MM.1S (cell line): ENCODE results near the gene SDHD.

Experiments
- DNase-seq: peaks from one replicate; pipeline ENCODE4 v3.0.0-alpha.2; 2015
- H2AFZ ChIP-seq: fragments of 300-600 bp; sonication (generic); 2 replicates; pipeline ENCODE4 v1.6.0; 2016; ENCODE audit warnings: antibody characterized with exemption, low read length
- H3F3A ChIP-seq: fragments of 300-600 bp; sonication (generic); 2 replicates; pipeline ENCODE4 v1.6.1; 2016; ENCODE audit warnings: mild to moderate bottlenecking, antibody characterized with exemption, low read length, moderate library complexity, mixed read lengths; ENCODE audit not compliant: insufficient read depth
- H3K27ac ChIP-seq: fragments of 300-600 bp; sonication (generic); 2 replicates; pipeline ENCODE4 v1.5.1; 2016; ENCODE audit warnings: mild to moderate bottlenecking, low read length
- H3K27me3 ChIP-seq: fragments of 300-600 bp; sonication (generic); replicated peaks from 2 replicates; pipeline ENCODE4 v1.6.0; 2016; ENCODE audit warnings: low read length; ENCODE audit not compliant: insufficient read depth
- H3K36me3 ChIP-seq: fragments of 300-600 bp; sonication (generic); replicated peaks from 2 replicates; pipeline ENCODE4 v1.6.1; 2016; ENCODE audit warnings: mild to moderate bottlenecking, low read length, mixed read lengths; ENCODE audit not compliant: insufficient read depth
- H3K4me1 ChIP-seq: fragments of 300-600 bp; sonication (generic); 2 replicates; pipeline ENCODE4 v1.6.1; 2016; ENCODE audit warnings: low read length, mixed read lengths
- H3K4me2 ChIP-seq: fragments of 300-600 bp; sonication (generic); 2 replicates; pipeline ENCODE4 v1.6.0; 2016; ENCODE audit warnings: low read depth, low read length
- H3K4me3 ChIP-seq: fragments of 300-600 bp; sonication (generic); 2 replicates; pipeline ENCODE4 v1.5.1; 2016; ENCODE audit warnings: low read length, mixed read lengths
- H3K79me2 ChIP-seq: fragments of 300-600 bp; sonication (generic); 2 replicates; pipeline ENCODE4 v1.6.1; 2016; ENCODE audit warnings: mixed run types, low read length, mixed read lengths
- H3K9ac ChIP-seq: fragments of 300-600 bp; sonication (generic); 2 replicates; pipeline ENCODE4 v1.6.1; 2016; ENCODE audit warnings: low read length, mixed read lengths
- H3K9me2 ChIP-seq: fragments of 300-600 bp; sonication (generic); replicated peaks from 2 replicates; pipeline ENCODE4 v1.6.1; 2016; ENCODE audit warnings: mild to moderate bottlenecking, low read length, mixed read lengths; ENCODE audit not compliant: insufficient read depth
- H3K9me3 ChIP-seq: fragments of 300-600 bp; sonication (generic); replicated peaks from 2 replicates; pipeline ENCODE4 v1.6.1; 2016; ENCODE audit warnings: mild to moderate bottlenecking, low read length, mixed read lengths; ENCODE audit not compliant: insufficient read depth
- H4K20me1 ChIP-seq: fragments of 300-600 bp; sonication (generic); 2 replicates; pipeline ENCODE4 v1.6.1; 2016; ENCODE audit warnings: mild to moderate bottlenecking, low read length, moderate library complexity, mixed read lengths; ENCODE audit not compliant: insufficient read depth
- CTCF ChIP-seq: fragments of 300-600 bp; sonication (generic); IDR thresholded peaks from 2 replicates; pipeline ENCODE4 v1.5.1; 2016; ENCODE audit warnings: antibody characterized with exemption, low read length, mixed read lengths
- EZH2 ChIP-seq: fragments of 300-600 bp; sonication (generic); optimal IDR thresholded peaks from 2 replicates; pipeline ENCODE3; 2017; ENCODE audit warnings: low read depth, mild to moderate bottlenecking, antibody characterized with exemption, low read length, mixed read lengths
- EZH2phosphoT487 ChIP-seq: fragments of 300-600 bp; sonication (generic); IDR thresholded peaks from 2 replicates; pipeline ENCODE4 v1.6.1; 2018; ENCODE audit warnings: antibody characterized with exemption, low read length

The SDHD gene

GRCh38 chr11:112086422-112087191, at the start of gene SDHD, which contains the start of gene TIMM8B:
SDHD (plus strand) TSS chr11:112086873; CDS start chr11:112086908, 35 bp downstream.
TIMM8B (minus strand) TSS chr11:112086756; CDS start chr11:112086723, 33 bp downstream.
- peak; percentile 98 for DNase-seq
- no peaks in the 10 kb centered on the region for H3K9me3 ChIP-seq
- H2AFZ ChIP-seq, result peak within 1 kb of the TSS; percentile 76
- H4K20me1 ChIP-seq, result no peaks in the 10 kb centered on the region
- H3K36me3 ChIP-seq, result peaks cover 29% of the 10 kb centered on the region
- H3K4me2 ChIP-seq, result peak within 1 kb of the TSS; percentile 90
- H3K79me2 ChIP-seq, result peaks cover 82% of the 10 kb centered on the region
- H3K9me2 ChIP-seq, result no peaks in the 10 kb centered on the region
- no peak for TF ChIP-seq EZH2
- TF ChIP-seq EZH2phosphoT487, result no peak
- TF ChIP-seq CTCF, result peak; percentile 28
- H3K4me3 ChIP-seq, result peak within 1 kb of the TSS; percentile 95
- H3K27ac ChIP-seq, result peak within 1 kb of the TSS; percentile 47; the same call in 1 of the 2 replicates
- no peaks in the 10 kb centered on the region for H3K27me3 ChIP-seq
- peak within 1 kb of the TSS; percentile 82 for H3K9ac ChIP-seq
- H3F3A ChIP-seq, result peaks cover 38% of the 10 kb centered on the region
- H3K4me1 ChIP-seq, result peaks cover 10% of the 10 kb centered on the region; the same call in 1 of the 2 replicates

GRCh38 chr11:112037527-112037926, 49.1 kb upstream of the SDHD start:
- Histone ChIP-seq H3K9me2 (no peaks in the 10 kb centered on the region), H3K4me1 (no peaks in the 10 kb centered on the region), H3K9me3 (no peaks in the 10 kb centered on the region), H3K79me2 (peaks cover 15% of the 10 kb centered on the region), H3K4me2 (no peak overlapping the region), H3K9ac (no peak overlapping the region), H3K36me3 (peaks cover 10% of the 10 kb centered on the region; the same call in 1 of the 2 replicates), H3K4me3 (no peak overlapping the region), H4K20me1 (no peaks in the 10 kb centered on the region), H3K27me3 (no peaks in the 10 kb centered on the region), H3K27ac (no peak overlapping the region), H2AFZ (no peak overlapping the region), H3F3A (no peaks in the 10 kb centered on the region)
- DNase-seq, result no peak
- no peak for TF ChIP-seq EZH2phosphoT487
- TF ChIP-seq EZH2, result no peak
- TF ChIP-seq CTCF, result no peak

GRCh38 chr11:112042161-112042960, 44.3 kb upstream of the SDHD start:
- peaks cover 7% of the 10 kb centered on the region; the same call in 1 of the 2 replicates for H3K36me3 ChIP-seq
- peaks cover 7% of the 10 kb centered on the region; the same call in 1 of the 2 replicates for H3K79me2 ChIP-seq
- no peak overlapping the region for H3K9ac ChIP-seq
- no peaks in the 10 kb centered on the region for H3K9me2 ChIP-seq
- H3K27me3 ChIP-seq, result no peaks in the 10 kb centered on the region
- TF ChIP-seq EZH2phosphoT487 (no peak), EZH2 (no peak), CTCF (no peak)
- no peaks in the 10 kb centered on the region for H3K4me1 ChIP-seq
- H3K4me2 ChIP-seq, result no peak overlapping the region
- no peak for DNase-seq
- no peaks in the 10 kb centered on the region for H4K20me1 ChIP-seq
- H3K4me3 ChIP-seq, result no peak overlapping the region
- no peak overlapping the region for H2AFZ ChIP-seq
- H3K9me3 ChIP-seq, result no peaks in the 10 kb centered on the region
- no peak overlapping the region for H3K27ac ChIP-seq
- no peaks in the 10 kb centered on the region for H3F3A ChIP-seq
